ENCODE data around the gene COL5A1. TPM values are rescaled to one million over a fixed set of nuclear protein-coding genes. Genes with fewer than 3 reads are reported as not detected.

The COL5A1 gene
- total RNA-seq, 2 experiments from 2014 or later: 0.10 TPM; not detected in 1

GRCh38 chr9:134747951-134748489 is 106.4 kb downstream of the COL5A1 start:
- H3K36me3 Mint-ChIP-seq (ENCODE audit: low read depth): no peaks in the 10 kb centered on the region
- H3K4me1 Mint-ChIP-seq (ENCODE audit: low read depth): no peaks in the 10 kb centered on the region
- no peaks in the 10 kb centered on the region for H3K27me3 Mint-ChIP-seq (ENCODE audit: low read depth)
- peaks cover 3% of the 10 kb centered on the region for H3K9me3 Mint-ChIP-seq
- intact Hi-C loops (cut with micrococcal nuclease): no loop called here
- no peak overlapping the region for H3K4me3 Mint-ChIP-seq
- CTCF ChIA-PET: no interaction called here
- H3K27ac Mint-ChIP-seq: no peak overlapping the region
- no peak for DNase-seq

GRCh38 chr9:134748591-134748990 is 107.0 kb downstream of the COL5A1 start:
- H3K27me3 Mint-ChIP-seq (ENCODE audit: low read depth): no peaks in the 10 kb centered on the region
- CTCF ChIA-PET: no interaction called here
- peaks cover 3% of the 10 kb centered on the region for H3K9me3 Mint-ChIP-seq
- no peak overlapping the region for H3K4me3 Mint-ChIP-seq
- H3K27ac Mint-ChIP-seq: no peak overlapping the region
- DNase-seq: no peak
- intact Hi-C loops (cut with micrococcal nuclease): no loop called here
- H3K36me3 Mint-ChIP-seq (ENCODE audit: low read depth): no peaks in the 10 kb centered on the region
- no peaks in the 10 kb centered on the region for H3K4me1 Mint-ChIP-seq (ENCODE audit: low read depth)

- CTCF ChIA-PET: no interaction called here
- H3K27me3 Mint-ChIP-seq (ENCODE audit: low read depth): no peaks in the 10 kb centered on the region
- intact Hi-C loops (cut with micrococcal nuclease): no loop called here
- H3K27ac Mint-ChIP-seq: no peak overlapping the region
- H3K9me3 Mint-ChIP-seq: peaks cover 3% of the 10 kb centered on the region
- DNase-seq: no peak
- H3K4me1 Mint-ChIP-seq (ENCODE audit: low read depth): no peaks in the 10 kb centered on the region
- no peak overlapping the region for H3K4me3 Mint-ChIP-seq
- H3K36me3 Mint-ChIP-seq (ENCODE audit: low read depth): no peaks in the 10 kb centered on the region
Measured at GRCh38 chr9:134750450-134751155, 109.0 kb downstream of the COL5A1 start.

- Mint-ChIP-seq H3K4me1 (ENCODE audit: low read depth) (no peaks in the 10 kb centered on the region), H3K36me3 (ENCODE audit: low read depth) (no peaks in the 10 kb centered on the region), H3K27me3 (ENCODE audit: low read depth) (no peaks in the 10 kb centered on the region), H3K4me3 (no peak overlapping the region), H3K9me3 (peaks cover 3% of the 10 kb centered on the region), H3K27ac (no peak overlapping the region)
- no peak for DNase-seq
- CTCF ChIA-PET: interaction anchor here (1.1 kb wide), 1 partner anchor 31 kb away, joined by 3 read pairs; no protein-coding TSS in a partner anchor
- intact Hi-C loops (cut with micrococcal nuclease): no loop called here
Measured at GRCh38 chr9:134751622-134752021, 110.0 kb downstream of the COL5A1 start.

GRCh38 chr9:134752471-134753168 is 111.0 kb downstream of the COL5A1 start:
- Mint-ChIP-seq H3K27me3 (ENCODE audit: low read depth) (no peaks in the 10 kb centered on the region), H3K4me3 (no peak overlapping the region), H3K9me3 (peaks cover 3% of the 10 kb centered on the region), H3K36me3 (ENCODE audit: low read depth) (no peaks in the 10 kb centered on the region), H3K27ac (no peak overlapping the region), H3K4me1 (ENCODE audit: low read depth) (no peaks in the 10 kb centered on the region)
- CTCF ChIA-PET: interaction anchor here (1.1 kb wide), 1 partner anchor 30 kb away, joined by 3 read pairs; no protein-coding TSS in a partner anchor
- DNase-seq: no peak
- intact Hi-C loops (cut with micrococcal nuclease): no loop called here

GRCh38 chr9:134753191-134753590 is 111.6 kb downstream of the COL5A1 start:
- no peak for DNase-seq
- no peaks in the 10 kb centered on the region for H3K4me1 Mint-ChIP-seq (ENCODE audit: low read depth)
- H3K27me3 Mint-ChIP-seq (ENCODE audit: low read depth): no peaks in the 10 kb centered on the region
- no peak overlapping the region for H3K4me3 Mint-ChIP-seq
- peaks cover under 1% of the 10 kb centered on the region for H3K9me3 Mint-ChIP-seq
- no peaks in the 10 kb centered on the region for H3K36me3 Mint-ChIP-seq (ENCODE audit: low read depth)
- no peak overlapping the region for H3K27ac Mint-ChIP-seq
- intact Hi-C loops (cut with micrococcal nuclease): no loop called here
- CTCF ChIA-PET: no interaction called here

GRCh38 chr9:134755221-134755907 is 113.8 kb downstream of the COL5A1 start:
- no peak overlapping the region for H3K27ac Mint-ChIP-seq
- no peaks in the 10 kb centered on the region for H3K9me3 Mint-ChIP-seq
- H3K36me3 Mint-ChIP-seq (ENCODE audit: low read depth): no peaks in the 10 kb centered on the region
- no peak for DNase-seq
- no peaks in the 10 kb centered on the region for H3K27me3 Mint-ChIP-seq (ENCODE audit: low read depth)
- intact Hi-C loops (cut with micrococcal nuclease): no loop called here
- no peaks in the 10 kb centered on the region for H3K4me1 Mint-ChIP-seq (ENCODE audit: low read depth)
- CTCF ChIA-PET: no interaction called here
- H3K4me3 Mint-ChIP-seq: no peak overlapping the region

GRCh38 chr9:134756098-134756497 is 114.5 kb downstream of the COL5A1 start:
- Mint-ChIP-seq H3K27me3 (ENCODE audit: low read depth) (no peaks in the 10 kb centered on the region), H3K27ac (no peak overlapping the region), H3K36me3 (ENCODE audit: low read depth) (no peaks in the 10 kb centered on the region), H3K9me3 (peaks cover 4% of the 10 kb centered on the region), H3K4me3 (no peak overlapping the region), H3K4me1 (ENCODE audit: low read depth) (no peaks in the 10 kb centered on the region)
- no peak for DNase-seq
- intact Hi-C loops (cut with micrococcal nuclease): no loop called here
- CTCF ChIA-PET: no interaction called here

- no peak for DNase-seq
- H3K27me3 Mint-ChIP-seq (ENCODE audit: low read depth): no peaks in the 10 kb centered on the region
- no peak overlapping the region for H3K27ac Mint-ChIP-seq
- H3K4me3 Mint-ChIP-seq: no peak overlapping the region
- CTCF ChIA-PET: no interaction called here
- no peaks in the 10 kb centered on the region for H3K36me3 Mint-ChIP-seq (ENCODE audit: low read depth)
- no peaks in the 10 kb centered on the region for H3K4me1 Mint-ChIP-seq (ENCODE audit: low read depth)
- peaks cover 4% of the 10 kb centered on the region for H3K9me3 Mint-ChIP-seq
- intact Hi-C loops (cut with micrococcal nuclease): no loop called here
Measured at GRCh38 chr9:134757216-134757975, 115.8 kb downstream of the COL5A1 start.

- no peak overlapping the region for H3K27ac Mint-ChIP-seq
- no peaks in the 10 kb centered on the region for H3K27me3 Mint-ChIP-seq (ENCODE audit: low read depth)
- H3K36me3 Mint-ChIP-seq (ENCODE audit: low read depth): no peaks in the 10 kb centered on the region
- no peak for DNase-seq
- CTCF ChIA-PET: no interaction called here
- no peak overlapping the region for H3K4me3 Mint-ChIP-seq
- peaks cover 4% of the 10 kb centered on the region for H3K9me3 Mint-ChIP-seq
- H3K4me1 Mint-ChIP-seq (ENCODE audit: low read depth): no peaks in the 10 kb centered on the region
- intact Hi-C loops (cut with micrococcal nuclease): no loop called here
Measured at GRCh38 chr9:134758949-134759607, 117.5 kb downstream of the COL5A1 start.

GRCh38 chr9:134759913-134760312 is 118.3 kb downstream of the COL5A1 start:
- Mint-ChIP-seq H3K9me3 (peaks cover 4% of the 10 kb centered on the region), H3K27me3 (ENCODE audit: low read depth) (no peaks in the 10 kb centered on the region), H3K36me3 (ENCODE audit: low read depth) (no peaks in the 10 kb centered on the region), H3K4me1 (ENCODE audit: low read depth) (no peaks in the 10 kb centered on the region), H3K27ac (no peak overlapping the region), H3K4me3 (no peak overlapping the region)
- no peak for DNase-seq
- CTCF ChIA-PET: no interaction called here
- intact Hi-C loops (cut with micrococcal nuclease): no loop called here

Data from activated naive CD4-positive, alpha-beta T cell treated with anti-CD3 and anti-CD28 coated beads for 36 hours (primary cell).